Suprapubic skin (tissue), 4 donors: ENCODE data around the gene KAZN.

ENCODE experiments used
- EP300 ChIP-seq: sonication (generic); formaldehyde crosslinking; IDR thresholded peaks from one replicate; pipeline ENCODE4 v1.6.1; 2017; ENCODE audit warnings: antibody characterized with exemption
- POLR2A ChIP-seq, 2 donors: fragments of 450-650 bp; IDR thresholded peaks; one replicate each; pipeline ENCODE4 v1.6.1; 2017; ENCODE audit warnings: antibody characterized with exemption in 2 of 2, mild to moderate bottlenecking in 2 of 2, moderate library complexity in 2 of 2
- POLR2AphosphoS5 ChIP-seq, 3 donors: sonication (generic); formaldehyde crosslinking; IDR thresholded peaks; one replicate each; pipeline ENCODE4 v1.6.1; 2017; ENCODE audit warnings: antibody characterized with exemption in 3 of 3
- TF ChIP-seq, protein P1 (sequence below), 2 donors: fragments of 200-600 bp in 1 of 2; fragments of 450-650 bp in 1 of 2; sonication (generic) in 1 of 2; IDR thresholded peaks; one replicate each; pipeline ENCODE4 v1.5.1; 2016 to 2019; ENCODE audit warnings: antibody characterized with exemption in 2 of 2, mild to moderate bottlenecking in 1 of 2, moderate library complexity in 1 of 2

DNA sequence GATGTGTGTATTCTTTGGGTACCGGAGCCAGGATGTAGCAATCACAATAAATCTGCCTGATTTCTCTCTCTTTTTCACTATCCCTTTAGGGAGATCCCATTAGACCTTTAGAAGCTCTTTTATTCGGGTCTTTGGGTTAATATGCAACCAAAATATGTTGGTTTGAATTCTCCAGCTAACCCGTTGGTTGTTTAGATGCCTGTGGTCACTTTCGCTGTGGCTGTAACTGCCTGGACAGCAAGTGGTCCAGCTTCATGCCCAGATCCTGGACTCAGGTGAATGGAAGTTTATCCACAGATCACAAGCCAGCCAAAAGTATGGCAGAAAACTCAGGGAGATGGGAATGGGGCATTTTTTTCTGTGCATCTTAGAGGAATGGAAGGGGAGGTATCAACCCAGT is 12.3 kb downstream of the KAZN start:
- TF ChIP-seq, protein P1, sequence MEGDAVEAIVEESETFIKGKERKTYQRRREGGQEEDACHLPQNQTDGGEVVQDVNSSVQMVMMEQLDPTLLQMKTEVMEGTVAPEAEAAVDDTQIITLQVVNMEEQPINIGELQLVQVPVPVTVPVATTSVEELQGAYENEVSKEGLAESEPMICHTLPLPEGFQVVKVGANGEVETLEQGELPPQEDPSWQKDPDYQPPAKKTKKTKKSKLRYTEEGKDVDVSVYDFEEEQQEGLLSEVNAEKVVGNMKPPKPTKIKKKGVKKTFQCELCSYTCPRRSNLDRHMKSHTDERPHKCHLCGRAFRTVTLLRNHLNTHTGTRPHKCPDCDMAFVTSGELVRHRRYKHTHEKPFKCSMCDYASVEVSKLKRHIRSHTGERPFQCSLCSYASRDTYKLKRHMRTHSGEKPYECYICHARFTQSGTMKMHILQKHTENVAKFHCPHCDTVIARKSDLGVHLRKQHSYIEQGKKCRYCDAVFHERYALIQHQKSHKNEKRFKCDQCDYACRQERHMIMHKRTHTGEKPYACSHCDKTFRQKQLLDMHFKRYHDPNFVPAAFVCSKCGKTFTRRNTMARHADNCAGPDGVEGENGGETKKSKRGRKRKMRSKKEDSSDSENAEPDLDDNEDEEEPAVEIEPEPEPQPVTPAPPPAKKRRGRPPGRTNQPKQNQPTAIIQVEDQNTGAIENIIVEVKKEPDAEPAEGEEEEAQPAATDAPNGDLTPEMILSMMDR (IDR thresholded peaks at IDR 0.05) = no peak
- TF ChIP-seq POLR2A (IDR thresholded peaks at IDR 0.05) (no peak), EP300 (no peak), POLR2AphosphoS5 (IDR thresholded peaks at IDR 0.05) (no peak)
